HCT116 (cell line): ENCODE data around the gene NOTCH4. TPM values are rescaled to one million over a fixed set of nuclear protein-coding genes. Genes with fewer than 3 reads are reported as not detected.
"Not testable (repeated sequence)": the region's sequence is repeated elsewhere in the genome, so short reads cannot be mapped to it uniquely, and the experiment has no call there.

Experiments used
- ATAC-seq: fragments of 200-7000 bp; cut with Tn5 transposase; 2 replicates; pipeline ENCODE4 v1.9.1; 2020; ENCODE audit warnings: mild to moderate bottlenecking, moderate library complexity
- BruUV-seq: library from RNA; stranded (reverse); fragments of 400-500 nt; replicated peaks from 2 replicates; lab custom pipeline; 2021; lab: Mats Ljungman, UMichigan
- CTCF ChIA-PET: fragments of 300-600 bp; sonication (Branson Sonifier 250); formaldehyde crosslinking; loops from one replicate; lab custom pipeline; 2021; ENCODE audit warnings: antibody characterized with exemption; lab: Charles Lee
- POLR2A ChIA-PET: fragments of 300-600, 350-600 bp; sonication (Branson Sonifier 250); formaldehyde crosslinking; loops from one replicate; lab custom pipeline; 2021; ENCODE audit warnings: antibody characterized with exemption; lab: Charles Lee
- RAD21 ChIA-PET, 2 experiments: fragments of 300-600 bp; sonication (Branson Sonifier 250); formaldehyde crosslinking; loops; one replicate each; lab custom pipeline; 2023; ENCODE audit warnings: low total read pairs in 2 of 2; ENCODE audit not compliant: uncharacterized antibody in 2 of 2, unreplicated experiment in 2 of 2, low non-redundant PET in 1 of 2; lab: Charles Lee
- DNase-seq: peaks from one replicate; pipeline ENCODE4 v3.0.0-alpha.2; 2010; ENCODE audit warnings: low read depth, low spot score
- H2AFZ ChIP-seq: fragments of 200-600 bp; shearing (Covaris generic), sonication (generic); 2 replicates; pipeline ENCODE4 v1.6.1; 2017; ENCODE audit warnings: low read depth, mixed run types, mixed read lengths, antibody characterized with exemption, low read length; ENCODE audit not compliant: poor library complexity, severe bottlenecking
- H3K27ac ChIP-seq: 2 replicates; pipeline ENCODE4 v1.5.1; 2012; ENCODE audit warnings: low read depth, low read length
- H3K27me3 ChIP-seq: fragments of 200-600 bp; sonication (generic); 2 replicates; pipeline ENCODE4 v1.6.1; 2016; ENCODE audit warnings: mixed run types, low read length, mixed read lengths; ENCODE audit not compliant: insufficient read depth
- H3K36me3 ChIP-seq, 2 experiments: fragments of 200-500 bp in 1 of 2; fragments of 200-600 bp in 1 of 2; sonication (Bioruptor generic) in 1 of 2; sonication (generic) in 1 of 2; 2 replicates each; pipeline versions ENCODE4 v1.5.1 to v1.6.1; 2014 to 2016; ENCODE audit warnings: low read length in 2 of 2, inconsistent platforms in 1 of 2, mixed read lengths in 1 of 2, mixed run types in 1 of 2; ENCODE audit not compliant: insufficient read depth in 2 of 2, control insufficient read depth in 1 of 2
- H3K4me1 ChIP-seq, 2 experiments: fragments of 200-600 bp in 1 of 2; sonication (generic) in 1 of 2; 2 replicates each; pipeline versions ENCODE4 v1.5.1 to v1.6.1; 2012 to 2017; ENCODE audit warnings: low read length in 2 of 2, inconsistent platforms in 1 of 2, mild to moderate bottlenecking in 1 of 2, mixed read lengths in 1 of 2, mixed run types in 1 of 2, moderate library complexity in 1 of 2; ENCODE audit not compliant: insufficient read depth in 2 of 2, control insufficient read depth in 1 of 2
- H3K4me2 ChIP-seq: fragments of 200-600 bp; sonication (generic); 2 replicates; pipeline ENCODE4 v1.6.1; 2017; ENCODE audit warnings: mixed run types, low read length, mixed read lengths
- H3K4me3 ChIP-seq, 2 experiments: fragments of 200-600 bp in 1 of 2; sonication (generic) in 1 of 2; replicated peaks in 1 of 2; 2 replicates each; pipeline ENCODE4 v1.5.1; 2011 to 2016; ENCODE audit warnings: low read length in 2 of 2, control low read depth in 1 of 2, low read depth in 1 of 2, mild to moderate bottlenecking in 1 of 2, mixed read lengths in 1 of 2, mixed run types in 1 of 2
- H3K79me2 ChIP-seq: fragments of 200-600 bp; sonication (generic); 2 replicates; pipeline ENCODE4 v1.6.1; 2017; ENCODE audit warnings: mild to moderate bottlenecking, mixed run types, low read length, moderate library complexity, mixed read lengths; ENCODE audit not compliant: insufficient read depth
- H3K9ac ChIP-seq: fragments of 200-600 bp; sonication (generic); 2 replicates; pipeline ENCODE4 v1.6.1; 2016; ENCODE audit warnings: low read length, mixed read lengths
- H3K9me2 ChIP-seq: fragments of 200-600 bp; sonication (generic), shearing (Covaris generic); 2 replicates; pipeline ENCODE4 v1.6.1; 2017; ENCODE audit warnings: mixed run types, mild to moderate bottlenecking, moderate library complexity; ENCODE audit not compliant: insufficient read depth
- H3K9me3 ChIP-seq, 2 experiments: fragments of 200-500 bp in 1 of 2; fragments of 200-600 bp in 1 of 2; sonication (Bioruptor generic) in 1 of 2; sonication (generic) in 1 of 2; 2 replicates each; pipeline ENCODE4 v1.6.1; 2014 to 2017; ENCODE audit warnings: low read length in 2 of 2, mixed read lengths in 2 of 2, inconsistent platforms in 1 of 2, low read depth in 1 of 2, mild to moderate bottlenecking in 1 of 2, mixed run types in 1 of 2, moderate library complexity in 1 of 2; ENCODE audit not compliant: control insufficient read depth in 1 of 2, insufficient read depth in 1 of 2
- H4K20me1 ChIP-seq: fragments of 200-600 bp; sonication (generic), shearing (Covaris generic); 2 replicates; pipeline ENCODE4 v1.6.1; 2017; ENCODE audit warnings: mixed run types, mild to moderate bottlenecking, moderate library complexity; ENCODE audit not compliant: insufficient read depth
- CEBPB ChIP-seq: IDR thresholded peaks from 2 replicates; pipeline ENCODE4 v1.6.1; 2012; ENCODE audit warnings: low read depth
- EZH2phosphoT487 ChIP-seq: fragments of 200-600 bp; IDR thresholded peaks from 2 replicates; pipeline ENCODE4 v1.6.1; 2018; ENCODE audit warnings: antibody characterized with exemption, borderline replicate concordance
- JUND ChIP-seq: IDR thresholded peaks from 2 replicates; pipeline ENCODE4 v1.6.1; 2012
- RAD21 ChIP-seq: IDR thresholded peaks from 2 replicates; pipeline ENCODE4 v1.6.1; 2012; ENCODE audit warnings: low read depth, mild to moderate bottlenecking
- ZFX ChIP-seq: fragments of 450-650 bp; IDR thresholded peaks from 2 replicates; pipeline ENCODE4 v1.6.1; 2017
- intact Hi-C: fragments of 100-400 bp; cut with micrococcal nuclease; formaldehyde crosslinking; loops from 2 replicates; pipeline ENCODE4 v1.10.0; 2022
- total RNA-seq: library from RNA; stranded (reverse); gene quantifications from one replicate; pipeline ENCODE4 v1.2.1, GENCODE V29; 2021; ENCODE audit not compliant: unreplicated experiment
- TF ChIP-seq, protein P1 (sequence below): IDR thresholded peaks from 2 replicates; pipeline ENCODE4 v1.6.1; 2011; ENCODE audit warnings: mild to moderate bottlenecking, low read length, moderate library complexity; ENCODE audit not compliant: insufficient replicate concordance; ENCODE audit errors: extremely low read depth
- TF ChIP-seq, protein P2 (sequence below), 3 experiments: fragments of 200-600 bp in 1 of 3; sonication (generic) in 1 of 3; IDR thresholded peaks in 2 of 3; conservative IDR thresholded peaks in 1 of 3; 2 replicates each; pipeline ENCODE4 v1.5.1; 2012 to 2017; ENCODE audit warnings: low read depth in 2 of 3, low read length in 2 of 3, antibody characterized with exemption in 1 of 3, borderline replicate concordance in 1 of 3, control low read depth in 1 of 3, mild to moderate bottlenecking in 1 of 3, mixed read lengths in 1 of 3, mixed run types in 1 of 3, moderate library complexity in 1 of 3; ENCODE audit not compliant: insufficient read depth in 1 of 3

The NOTCH4 gene
- total RNA-seq, 1 experiment from 2014 or later: 0.81 TPM

DNA sequence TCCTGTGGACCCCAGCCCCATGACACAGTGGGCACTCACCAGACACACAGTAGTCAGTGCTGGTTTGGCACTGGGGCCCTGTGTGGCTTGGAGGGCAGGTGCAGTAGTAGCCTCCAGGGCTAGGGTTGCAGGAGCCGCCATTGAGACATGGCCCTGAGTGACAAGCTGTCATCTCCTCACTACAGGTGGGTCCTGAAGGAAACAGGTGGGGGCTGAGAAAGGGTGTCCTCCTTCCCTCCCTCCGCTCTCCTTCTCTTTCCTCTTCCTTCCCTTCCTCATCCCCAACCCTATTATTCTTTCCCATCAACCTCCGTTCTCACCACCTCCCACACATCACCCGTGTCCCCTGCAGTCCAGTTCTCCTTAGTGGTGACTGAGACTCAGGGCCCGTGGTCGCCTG is 10.2 kb downstream of the NOTCH4 start:
- ATAC-seq: no peak

DNA sequence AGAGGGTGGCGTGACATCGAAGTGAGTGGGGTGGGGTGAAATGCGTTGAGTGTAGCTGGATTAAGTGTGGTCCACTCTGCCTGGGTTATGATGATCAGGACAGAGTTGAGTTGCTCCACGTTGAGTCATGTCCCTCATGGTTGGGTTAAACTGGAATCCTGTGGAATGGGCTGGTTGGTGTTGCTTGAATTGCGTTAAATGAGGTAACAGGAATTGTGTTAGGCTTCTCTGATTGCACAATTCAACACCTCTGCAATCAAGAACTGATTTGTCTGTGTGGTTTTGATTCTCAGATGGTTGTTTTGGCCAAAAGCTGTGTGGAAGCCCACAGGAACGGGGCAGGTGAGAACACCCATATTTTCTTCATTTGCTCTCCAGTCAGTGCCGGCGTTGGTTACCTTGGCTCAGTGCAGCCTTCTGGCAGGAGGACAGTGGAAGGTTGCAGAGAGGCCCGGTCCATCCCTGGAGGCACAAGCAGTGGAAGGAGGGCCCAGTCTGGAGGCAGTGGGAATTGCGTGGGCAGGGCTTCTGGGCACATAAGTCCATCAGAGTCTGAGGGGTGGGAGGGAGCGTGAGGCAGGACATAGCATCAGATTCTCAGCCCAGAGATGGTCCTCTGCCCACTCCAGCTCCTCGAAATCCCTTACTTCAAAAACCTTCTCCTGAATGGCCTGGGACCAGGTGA is 11.6 kb downstream of the NOTCH4 start:
- Histone ChIP-seq H3K9me3 (no peaks in the 10 kb centered on the region), H3K27ac (no peak overlapping the region), H3K4me1 (no peaks in the 10 kb centered on the region), H3K4me2 (no peak overlapping the region), H3K36me3 (no peaks in the 10 kb centered on the region), H3K9me2 (no peaks in the 10 kb centered on the region), H3K9ac (no peak overlapping the region), H2AFZ (no peak overlapping the region), H3K79me2 (no peaks in the 10 kb centered on the region), H3K4me3 (no peak overlapping the region), H3K27me3 (no peaks in the 10 kb centered on the region), H4K20me1 (no peaks in the 10 kb centered on the region)
- no TSS peak for BruUV-seq
- ATAC-seq (no peak), DNase-seq (no peak)
- TF ChIP-seq, protein P1, sequence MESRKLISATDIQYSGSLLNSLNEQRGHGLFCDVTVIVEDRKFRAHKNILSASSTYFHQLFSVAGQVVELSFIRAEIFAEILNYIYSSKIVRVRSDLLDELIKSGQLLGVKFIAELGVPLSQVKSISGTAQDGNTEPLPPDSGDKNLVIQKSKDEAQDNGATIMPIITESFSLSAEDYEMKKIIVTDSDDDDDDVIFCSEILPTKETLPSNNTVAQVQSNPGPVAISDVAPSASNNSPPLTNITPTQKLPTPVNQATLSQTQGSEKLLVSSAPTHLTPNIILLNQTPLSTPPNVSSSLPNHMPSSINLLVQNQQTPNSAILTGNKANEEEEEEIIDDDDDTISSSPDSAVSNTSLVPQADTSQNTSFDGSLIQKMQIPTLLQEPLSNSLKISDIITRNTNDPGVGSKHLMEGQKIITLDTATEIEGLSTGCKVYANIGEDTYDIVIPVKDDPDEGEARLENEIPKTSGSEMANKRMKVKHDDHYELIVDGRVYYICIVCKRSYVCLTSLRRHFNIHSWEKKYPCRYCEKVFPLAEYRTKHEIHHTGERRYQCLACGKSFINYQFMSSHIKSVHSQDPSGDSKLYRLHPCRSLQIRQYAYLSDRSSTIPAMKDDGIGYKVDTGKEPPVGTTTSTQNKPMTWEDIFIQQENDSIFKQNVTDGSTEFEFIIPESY: no peak
- TF ChIP-seq, protein P2, sequence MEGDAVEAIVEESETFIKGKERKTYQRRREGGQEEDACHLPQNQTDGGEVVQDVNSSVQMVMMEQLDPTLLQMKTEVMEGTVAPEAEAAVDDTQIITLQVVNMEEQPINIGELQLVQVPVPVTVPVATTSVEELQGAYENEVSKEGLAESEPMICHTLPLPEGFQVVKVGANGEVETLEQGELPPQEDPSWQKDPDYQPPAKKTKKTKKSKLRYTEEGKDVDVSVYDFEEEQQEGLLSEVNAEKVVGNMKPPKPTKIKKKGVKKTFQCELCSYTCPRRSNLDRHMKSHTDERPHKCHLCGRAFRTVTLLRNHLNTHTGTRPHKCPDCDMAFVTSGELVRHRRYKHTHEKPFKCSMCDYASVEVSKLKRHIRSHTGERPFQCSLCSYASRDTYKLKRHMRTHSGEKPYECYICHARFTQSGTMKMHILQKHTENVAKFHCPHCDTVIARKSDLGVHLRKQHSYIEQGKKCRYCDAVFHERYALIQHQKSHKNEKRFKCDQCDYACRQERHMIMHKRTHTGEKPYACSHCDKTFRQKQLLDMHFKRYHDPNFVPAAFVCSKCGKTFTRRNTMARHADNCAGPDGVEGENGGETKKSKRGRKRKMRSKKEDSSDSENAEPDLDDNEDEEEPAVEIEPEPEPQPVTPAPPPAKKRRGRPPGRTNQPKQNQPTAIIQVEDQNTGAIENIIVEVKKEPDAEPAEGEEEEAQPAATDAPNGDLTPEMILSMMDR (IDR thresholded peaks at IDR 0.05 in 2 of 3, conservative IDR thresholded peaks at IDR 0.05 in 1 of 3; ENCODE audit: borderline replicate concordance in 1 of 3, insufficient read depth in 1 of 3, low read depth in 2 of 3, low read length in 2 of 3): no peak
- TF ChIP-seq ZFX: no peak
- no peak for TF ChIP-seq EZH2phosphoT487
- no peak for TF ChIP-seq RAD21
- no peak for TF ChIP-seq CEBPB
- ChIA-PET RAD21 (no interaction called here), CTCF (no interaction called here), POLR2A (no interaction called here)
- intact Hi-C loops: no loop called here

More for the DNA sequence above, 10.2 kb downstream of the NOTCH4 start:
- H4K20me1 ChIP-seq: no peaks in the 10 kb centered on the region
- no peak overlapping the region for H3K4me3 ChIP-seq
- no peak overlapping the region for H3K27ac ChIP-seq
- H2AFZ ChIP-seq: no peak overlapping the region
- DNase-seq: no peak
- ChIA-PET CTCF (no interaction called here), POLR2A (interaction anchor here (0.8 kb wide), 1 partner anchor 18 kb away, joined by 3 read pairs; no protein-coding TSS in a partner anchor), RAD21 (no interaction called here)
- H3K4me2 ChIP-seq: no peak overlapping the region
- H3K9ac ChIP-seq: no peak overlapping the region
- TF ChIP-seq JUND: no peak
- TF ChIP-seq, all 23 proteins: peak for 0
- no TSS peak for BruUV-seq
- H3K9me2 ChIP-seq: no peaks in the 10 kb centered on the region
- intact Hi-C loops: no loop called here
- H3K36me3 ChIP-seq: no peaks in the 10 kb centered on the region
- no peaks in the 10 kb centered on the region for H3K79me2 ChIP-seq
- no peaks in the 10 kb centered on the region for H3K4me1 ChIP-seq
- no peaks in the 10 kb centered on the region for H3K9me3 ChIP-seq
- no peaks in the 10 kb centered on the region for H3K27me3 ChIP-seq

DNA sequence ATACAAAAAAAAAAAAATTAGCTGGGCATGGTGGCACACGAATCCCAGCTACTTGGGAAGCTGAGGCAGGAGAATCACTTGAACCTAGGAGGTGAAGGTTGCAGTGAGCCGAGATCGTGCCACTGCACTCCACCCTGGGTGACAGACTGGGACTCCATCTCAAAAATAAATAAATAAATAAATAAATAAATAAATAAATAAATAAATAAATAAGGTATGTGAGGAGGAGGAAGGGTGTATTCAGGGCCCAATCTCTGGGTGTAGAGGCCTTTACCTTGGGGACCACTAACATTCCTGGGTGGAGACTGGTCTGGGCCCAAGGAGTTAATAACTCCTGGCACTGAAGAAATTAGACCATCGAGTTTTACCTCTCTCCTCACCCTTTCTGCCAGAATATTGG is 12.4 kb downstream of the NOTCH4 start:
- RAD21 ChIA-PET, CTCF ChIA-PET, intact Hi-C loops, H3K27me3 ChIP-seq, H3K9ac ChIP-seq, POLR2A ChIA-PET, H4K20me1 ChIP-seq, H3K9me3 ChIP-seq, H3K36me3 ChIP-seq, DNase-seq, BruUV-seq, H2AFZ ChIP-seq, H3K9me2 ChIP-seq, H3K79me2 ChIP-seq, H3K27ac ChIP-seq, ATAC-seq, H3K4me2 ChIP-seq, H3K4me3 ChIP-seq, H3K4me1 ChIP-seq: not testable (repeated sequence)
